Measurements from ENCODE around the gene AUTS2. TPM values are rescaled to one million over a fixed set of nuclear protein-coding genes. Genes with fewer than 3 reads are reported as not detected.

AUTS2 gene
- total RNA-seq, 1 donor from 2014 or later = 94.1 TPM

DNA sequence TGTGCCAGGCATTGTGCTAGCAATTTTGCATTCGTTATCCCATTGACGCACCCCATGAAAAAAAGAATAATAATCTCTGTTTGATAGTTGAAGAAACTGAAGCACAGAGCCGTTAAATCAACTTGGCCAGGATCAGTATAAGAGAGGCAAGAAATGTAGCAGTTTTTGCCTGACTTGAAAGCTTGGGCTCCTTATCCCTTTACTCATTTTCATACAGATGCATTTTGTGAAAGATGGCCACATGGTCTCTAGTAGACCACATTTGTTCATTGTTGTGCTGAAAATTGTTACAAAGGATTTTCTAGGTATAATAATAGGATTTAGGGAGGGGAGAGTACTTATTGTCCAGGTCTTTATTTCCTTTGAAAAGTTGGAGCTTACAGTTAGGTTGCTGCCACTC, 14.7 kb downstream of the AUTS2 start:
- TF ChIP-seq, protein P1, sequence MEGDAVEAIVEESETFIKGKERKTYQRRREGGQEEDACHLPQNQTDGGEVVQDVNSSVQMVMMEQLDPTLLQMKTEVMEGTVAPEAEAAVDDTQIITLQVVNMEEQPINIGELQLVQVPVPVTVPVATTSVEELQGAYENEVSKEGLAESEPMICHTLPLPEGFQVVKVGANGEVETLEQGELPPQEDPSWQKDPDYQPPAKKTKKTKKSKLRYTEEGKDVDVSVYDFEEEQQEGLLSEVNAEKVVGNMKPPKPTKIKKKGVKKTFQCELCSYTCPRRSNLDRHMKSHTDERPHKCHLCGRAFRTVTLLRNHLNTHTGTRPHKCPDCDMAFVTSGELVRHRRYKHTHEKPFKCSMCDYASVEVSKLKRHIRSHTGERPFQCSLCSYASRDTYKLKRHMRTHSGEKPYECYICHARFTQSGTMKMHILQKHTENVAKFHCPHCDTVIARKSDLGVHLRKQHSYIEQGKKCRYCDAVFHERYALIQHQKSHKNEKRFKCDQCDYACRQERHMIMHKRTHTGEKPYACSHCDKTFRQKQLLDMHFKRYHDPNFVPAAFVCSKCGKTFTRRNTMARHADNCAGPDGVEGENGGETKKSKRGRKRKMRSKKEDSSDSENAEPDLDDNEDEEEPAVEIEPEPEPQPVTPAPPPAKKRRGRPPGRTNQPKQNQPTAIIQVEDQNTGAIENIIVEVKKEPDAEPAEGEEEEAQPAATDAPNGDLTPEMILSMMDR (conservative IDR thresholded peaks at IDR 0.05) = no peak
- H3K36me3 Mint-ChIP-seq = peaks cover 3% of the 10 kb centered on the region
- H3K27ac Mint-ChIP-seq = no peak overlapping the region
- DNase-seq (ENCODE audit: extremely low spot score, unreplicated experiment) = no peak
- H3K4me1 Mint-ChIP-seq (ENCODE audit: unreplicated experiment) = peaks cover 47% of the 10 kb centered on the region
- no peak overlapping the region for H3K4me3 Mint-ChIP-seq
- no peaks in the 10 kb centered on the region for H3K9me3 Mint-ChIP-seq
- no peaks in the 10 kb centered on the region for H3K27me3 Mint-ChIP-seq

DNA sequence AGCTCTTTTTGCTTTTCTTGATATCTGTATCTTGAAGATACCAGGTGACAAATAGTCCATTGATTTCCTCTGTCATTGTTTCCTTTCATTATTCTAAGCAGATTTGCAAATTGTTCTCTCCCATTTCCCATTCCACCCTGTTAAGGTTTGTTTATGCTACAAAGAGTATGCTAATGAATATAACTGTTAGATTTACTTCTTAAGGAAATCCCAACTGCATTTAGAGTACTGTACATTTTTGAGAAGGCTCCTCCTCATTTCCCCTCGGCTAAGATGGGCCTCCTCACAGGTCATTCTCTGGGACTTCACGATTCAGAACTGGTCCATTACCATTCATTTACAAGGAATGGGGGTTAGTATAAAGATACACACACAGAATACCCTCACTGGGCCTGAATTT, 15.6 kb downstream of the AUTS2 start:
- H3K36me3 Mint-ChIP-seq = peaks cover 3% of the 10 kb centered on the region
- H3K27me3 Mint-ChIP-seq = no peaks in the 10 kb centered on the region
- H3K27ac Mint-ChIP-seq = no peak overlapping the region
- H3K9me3 Mint-ChIP-seq = no peaks in the 10 kb centered on the region
- TF ChIP-seq, protein P1 (conservative IDR thresholded peaks at IDR 0.05) = no peak
- no peak for DNase-seq (ENCODE audit: extremely low spot score, unreplicated experiment)
- peaks cover 43% of the 10 kb centered on the region for H3K4me1 Mint-ChIP-seq (ENCODE audit: unreplicated experiment)
- no peak overlapping the region for H3K4me3 Mint-ChIP-seq

DNA sequence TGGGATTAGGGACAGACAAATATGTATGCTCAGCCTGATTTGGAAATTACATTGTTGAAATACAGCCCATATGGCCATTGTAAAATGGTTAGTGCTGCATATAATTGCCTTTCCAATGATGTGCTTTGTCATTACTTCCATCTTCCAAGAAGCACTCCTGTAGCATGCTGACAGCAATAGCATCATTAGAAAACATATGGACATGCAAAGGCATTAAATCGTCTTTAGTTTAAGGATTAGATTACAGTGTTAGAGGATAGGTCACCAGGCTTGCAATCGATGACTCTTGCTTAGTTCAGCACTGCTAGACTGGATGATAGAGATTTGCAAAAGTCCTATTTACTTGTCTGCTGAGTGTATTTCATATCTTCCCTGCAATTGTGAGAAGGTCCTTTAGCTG, 17.4 kb downstream of the AUTS2 start:
- Mint-ChIP-seq H3K27me3 (no peaks in the 10 kb centered on the region), H3K9me3 (no peaks in the 10 kb centered on the region), H3K27ac (no peak overlapping the region), H3K4me1 (ENCODE audit: unreplicated experiment) (peaks cover 47% of the 10 kb centered on the region), H3K4me3 (no peak overlapping the region), H3K36me3 (peaks cover 3% of the 10 kb centered on the region)
- DNase-seq (ENCODE audit: extremely low spot score, unreplicated experiment) = no peak
- TF ChIP-seq, protein P1 (conservative IDR thresholded peaks at IDR 0.05) = no peak

DNA sequence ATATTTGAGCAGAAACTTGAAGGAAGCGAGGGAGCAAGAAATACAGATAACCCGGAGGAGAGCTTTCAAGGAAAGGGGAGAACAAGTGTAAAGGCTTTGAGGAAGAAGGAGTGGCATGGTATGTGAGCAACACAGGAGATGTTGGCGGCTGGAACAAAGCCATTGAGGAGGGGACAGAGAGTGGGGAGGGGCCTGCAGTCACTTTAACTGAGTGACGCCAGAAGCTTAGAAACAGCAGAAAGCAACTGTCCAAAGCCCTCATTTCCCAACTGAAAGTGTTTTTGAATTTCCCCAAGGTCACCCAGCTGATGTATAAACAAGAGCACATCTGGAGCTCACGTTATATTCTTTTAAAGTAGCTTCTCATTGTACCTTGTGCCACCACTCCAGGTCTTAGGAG, 19.1 kb downstream of the AUTS2 start:
- Mint-ChIP-seq H3K4me3 (peak overlapping the region; percentile 46), H3K9me3 (no peaks in the 10 kb centered on the region), H3K27me3 (no peaks in the 10 kb centered on the region), H3K4me1 (ENCODE audit: unreplicated experiment) (peaks cover 53% of the 10 kb centered on the region), H3K36me3 (peaks cover 3% of the 10 kb centered on the region), H3K27ac (no peak overlapping the region)
- TF ChIP-seq, protein P1 (conservative IDR thresholded peaks at IDR 0.05) = no peak
- no peak for DNase-seq (ENCODE audit: extremely low spot score, unreplicated experiment)

DNA sequence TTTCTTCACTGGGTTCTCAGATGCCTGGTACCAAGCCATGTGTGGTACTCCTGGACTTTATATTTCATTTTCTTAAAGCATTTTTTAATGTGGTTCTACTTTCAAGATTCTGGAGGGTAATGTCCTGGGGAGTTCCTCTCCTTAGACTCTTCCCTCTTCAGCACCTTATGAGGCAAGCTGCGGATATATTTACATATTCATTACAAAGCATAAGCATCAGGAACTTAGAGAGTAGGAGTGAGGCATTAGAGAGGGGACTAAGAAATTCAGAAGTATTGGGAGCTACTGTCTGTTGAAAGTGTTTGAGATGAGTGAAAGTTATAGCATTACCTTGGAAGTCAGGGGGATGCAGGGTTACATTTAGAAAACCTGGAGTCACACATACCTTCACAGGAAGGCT, 20.8 kb downstream of the AUTS2 start:
- Mint-ChIP-seq H3K9me3 (no peaks in the 10 kb centered on the region), H3K4me1 (ENCODE audit: unreplicated experiment) (peaks cover 62% of the 10 kb centered on the region), H3K27me3 (no peaks in the 10 kb centered on the region), H3K27ac (no peak overlapping the region), H3K4me3 (no peak overlapping the region), H3K36me3 (peaks cover 3% of the 10 kb centered on the region)
- DNase-seq (ENCODE audit: extremely low spot score, unreplicated experiment) = no peak
- TF ChIP-seq, protein P1 (conservative IDR thresholded peaks at IDR 0.05) = no peak

DNA sequence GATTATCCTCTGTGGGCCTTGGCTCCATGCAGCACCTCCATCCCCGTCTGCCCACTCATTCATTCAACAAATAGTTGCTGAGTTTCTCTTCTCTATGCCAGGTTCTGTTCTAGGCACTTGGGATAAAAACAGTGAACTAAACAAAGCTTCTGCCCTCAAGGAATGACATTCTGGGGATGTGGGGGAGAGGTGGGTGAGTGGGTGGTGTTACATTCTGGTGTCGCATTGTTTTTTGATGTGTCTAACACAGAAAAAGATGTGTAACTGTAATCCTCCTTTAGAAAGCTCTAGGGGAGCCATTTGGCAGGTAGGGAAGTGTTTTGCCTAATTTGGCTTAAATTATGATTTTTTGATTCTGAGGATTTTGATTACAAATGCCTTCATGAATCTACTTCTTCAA, 21.4 kb downstream of the AUTS2 start:
- Mint-ChIP-seq H3K4me1 (ENCODE audit: unreplicated experiment) (peaks cover 68% of the 10 kb centered on the region), H3K27me3 (no peaks in the 10 kb centered on the region), H3K4me3 (peak overlapping the region; percentile 18), H3K36me3 (peaks cover 3% of the 10 kb centered on the region), H3K27ac (no peak overlapping the region), H3K9me3 (no peaks in the 10 kb centered on the region)
- DNase-seq (ENCODE audit: extremely low spot score, unreplicated experiment) = no peak
- TF ChIP-seq, protein P1 (conservative IDR thresholded peaks at IDR 0.05) = no peak
